Measurements from ENCODE around the gene TMCO4. TPM values are rescaled to one million over a fixed set of nuclear protein-coding genes. Genes with fewer than 3 reads are reported as not detected.

TMCO4 gene
- 5.3 to 8.1 TPM (median 7.2 TPM) in 5 replicates for total RNA-seq (2022; extraction: Qiagen RNA extraction; ENCODE audit: low read depth)

DNA sequence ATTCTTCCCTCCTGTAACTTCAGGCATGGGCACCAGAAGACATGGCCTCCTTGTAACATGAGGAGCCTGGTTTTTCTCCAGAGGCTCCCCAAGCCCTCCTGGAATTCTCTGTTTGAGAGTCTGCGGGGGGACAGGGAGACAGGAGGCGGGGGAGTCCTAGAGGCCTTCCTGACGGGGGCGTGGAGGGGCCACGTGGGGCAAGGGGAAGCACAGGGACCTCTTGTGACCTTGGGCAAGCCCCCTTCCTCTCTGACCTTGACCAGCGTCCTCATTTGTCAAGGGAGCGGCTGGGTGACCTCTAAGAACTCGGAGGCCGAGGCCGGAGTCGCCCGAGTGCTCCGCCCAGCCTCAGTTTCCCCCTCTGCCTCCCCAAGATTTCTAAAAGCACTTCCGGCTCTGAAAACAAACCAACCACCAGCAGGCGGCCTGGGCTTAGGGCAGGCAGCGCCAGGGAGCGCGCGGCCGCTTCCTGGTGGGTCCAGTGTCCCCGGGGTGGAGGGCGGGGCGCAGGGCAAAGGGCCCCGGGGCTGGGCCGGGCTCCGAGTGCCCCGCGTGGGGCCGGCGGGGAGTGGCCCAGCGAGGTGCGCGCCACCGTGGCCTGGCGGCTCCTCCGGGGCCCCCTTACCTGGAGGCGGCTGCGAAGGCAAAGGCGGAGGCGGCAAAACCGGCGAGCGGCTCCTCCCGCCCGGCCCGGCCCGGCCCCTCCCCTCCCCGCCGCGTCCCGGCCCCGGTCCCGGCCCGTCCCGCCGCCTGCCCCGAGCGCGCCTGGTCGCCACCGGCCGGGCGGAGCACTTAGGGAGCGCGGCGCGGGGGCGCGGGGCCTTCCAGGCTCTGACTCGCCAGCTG, at the start of gene TMCO4:
Gene TMCO4, minus strand, starts transcription at position 687 of the 846 bp plus-strand sequence. CDS start 19,158 bp downstream, outside the sequence.

DNA sequence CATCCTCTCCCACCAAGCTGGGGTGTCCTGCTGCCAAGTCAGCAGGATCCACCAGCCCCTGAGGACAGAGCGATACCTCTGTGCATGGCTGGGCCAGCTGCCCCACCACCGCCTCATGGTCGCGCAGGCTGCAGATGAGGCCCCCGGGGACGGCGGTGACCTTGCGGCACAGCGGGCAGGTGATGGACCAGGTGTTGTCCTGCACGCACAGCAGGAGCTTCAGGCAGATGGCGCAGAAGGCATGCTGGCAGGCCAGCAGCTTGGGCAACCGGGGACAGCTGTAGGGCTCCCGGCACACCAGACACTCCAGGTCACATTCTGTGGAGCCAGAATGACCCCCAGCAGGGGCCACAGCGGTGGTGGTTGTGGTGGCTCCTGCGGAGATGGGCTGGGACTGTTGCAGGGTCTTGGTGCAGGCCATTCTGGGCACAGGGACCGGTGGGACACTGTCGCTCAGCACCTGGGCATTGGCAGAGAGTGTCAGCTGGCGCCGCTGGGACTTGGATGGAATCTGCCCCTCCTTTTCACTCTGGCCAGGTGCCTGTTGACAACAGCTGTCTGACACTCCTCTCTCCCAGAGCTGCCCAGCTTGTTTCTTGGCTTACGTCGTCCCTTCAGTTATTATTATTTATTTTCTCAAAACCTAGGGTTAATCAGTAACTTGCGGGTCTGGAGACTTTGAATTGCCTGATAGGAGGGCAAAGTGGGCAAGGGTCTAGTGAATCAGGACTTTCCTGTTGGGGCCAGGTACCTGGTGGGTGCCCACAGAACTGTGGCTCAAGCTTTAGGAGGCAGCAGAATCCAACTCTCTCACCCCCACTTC, 15.2 kb upstream of the TMCO4 start, which contains the start of gene RNF186:
Gene RNF186, minus strand, starts transcription at position 603 of the 823 bp plus-strand sequence. Its CDS starts 182 bp downstream, at position 421.

GRCh38 chr1:19664453-19665185, 135.1 kb downstream of the TMCO4 start, which contains the start of gene HTR6:
HTR6 (plus strand) TSS chr1:19664875; CDS start chr1:19665754, 879 bp downstream.

DNA sequence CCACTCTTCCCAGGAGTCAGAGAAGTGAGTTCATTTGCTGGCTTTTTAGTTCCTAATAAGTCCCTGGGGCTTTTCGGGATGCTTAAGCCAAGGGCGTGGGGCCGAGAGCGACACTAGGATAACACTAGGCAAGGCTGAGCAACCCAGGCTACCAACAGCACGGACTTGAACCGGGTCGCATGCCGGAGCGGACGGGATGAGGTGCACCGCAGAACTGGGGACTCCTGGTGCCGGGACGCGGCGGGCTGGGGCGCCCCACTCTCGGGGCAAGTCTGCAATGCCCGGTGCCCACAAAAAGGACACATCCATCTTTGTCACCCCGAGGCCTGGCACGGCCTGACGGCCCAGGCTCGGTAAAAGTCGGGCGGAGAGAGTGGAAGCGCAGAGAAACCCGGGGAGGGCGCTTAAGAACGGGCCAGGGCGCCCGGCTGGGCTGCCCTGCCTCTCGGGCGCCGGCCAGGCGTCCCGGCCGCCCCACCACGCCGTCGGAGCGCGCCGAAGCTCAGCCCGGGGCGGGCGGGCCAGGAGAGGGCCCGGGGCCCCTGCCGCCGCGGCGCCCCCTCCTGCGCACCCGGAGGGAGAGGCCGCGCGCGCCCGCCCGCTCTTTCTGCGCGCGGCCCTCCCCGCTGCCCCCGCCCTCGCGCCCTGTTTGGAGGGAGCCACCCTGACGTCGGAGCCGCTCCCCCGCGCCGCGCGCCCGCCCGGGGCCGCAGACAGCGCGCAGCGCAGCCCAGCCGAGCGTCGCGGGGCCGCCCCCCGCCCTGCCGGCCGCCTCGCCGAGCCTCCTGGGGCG, 155.9 kb downstream of the TMCO4 start, which contains the start of gene NBL1:
Gene NBL1, plus strand, starts transcription at position 710 of the 793 bp plus-strand sequence. CDS start 10,720 bp downstream, outside the sequence.

Other genes with a start within 250 kb of the TMCO4 start
- gene NBL1, start 155.6 kb downstream of the TMCO4 start, total RNA-seq (2022; extraction: Qiagen RNA extraction; ENCODE audit: low read depth), result 31.8 to 60.0 TPM (median 54.1 TPM) in 5 replicates
- 0.07 to 0.14 TPM (median 0.14 TPM) in 5 replicates for gene HTR6, start 135.0 kb downstream of the TMCO4 start, total RNA-seq (2022; extraction: Qiagen RNA extraction; ENCODE audit: low read depth)
- not detected in 5 replicates for gene RNF186, start 15.4 kb upstream of the TMCO4 start, total RNA-seq (2022; extraction: Qiagen RNA extraction; ENCODE audit: low read depth)
- 2.2 to 3.1 TPM (median 2.7 TPM) in 5 replicates for gene OTUD3, start 82.5 kb upstream of the TMCO4 start, total RNA-seq (2022; extraction: Qiagen RNA extraction; ENCODE audit: low read depth)
- gene PLA2G2E, start 123.7 kb upstream of the TMCO4 start, total RNA-seq (2022; extraction: Qiagen RNA extraction; ENCODE audit: low read depth), result not detected in 5 replicates
- gene PLA2G2A, start 179.7 kb upstream of the TMCO4 start, total RNA-seq (2022; extraction: Qiagen RNA extraction; ENCODE audit: low read depth), result not detected in 5 replicates